CD4-positive, alpha-beta T cell treated with Interleukin-6 for 4 hours (primary cell): Measurements from ENCODE around the gene TAMALIN.

Experiments used
- DNase-seq: peaks from one replicate; pipeline ENCODE4 v3.0.0-alpha.2; 2020; ENCODE audit warnings: mixed read lengths

TAMALIN gene

GRCh38 chr12:52056801-52057637, 50.3 kb downstream of the TAMALIN start:
- no peak for DNase-seq

- no peak for DNase-seq
Observed at GRCh38 chr12:52057638-52058576, 51.2 kb downstream of the TAMALIN start.

- DNase-seq, result no peak
Observed at GRCh38 chr12:52058631-52059361, 52.0 kb downstream of the TAMALIN start.

- DNase-seq, result no peak
Observed at GRCh38 chr12:52059582-52060497, 53.1 kb downstream of the TAMALIN start.

- no peak for DNase-seq
Observed at GRCh38 chr12:52060498-52061177, 53.9 kb downstream of the TAMALIN start.

- no peak for DNase-seq
Observed at GRCh38 chr12:52061470-52062166, 54.9 kb downstream of the TAMALIN start.

- no peak for DNase-seq
Observed at GRCh38 chr12:52062167-52063081, 55.7 kb downstream of the TAMALIN start.

GRCh38 chr12:52063082-52063924, 56.6 kb downstream of the TAMALIN start:
- DNase-seq, result no peak

- DNase-seq, result no peak
Observed at GRCh38 chr12:52063981-52064649, 57.4 kb downstream of the TAMALIN start.
